ENCODE results near the gene REC8.

DNA sequence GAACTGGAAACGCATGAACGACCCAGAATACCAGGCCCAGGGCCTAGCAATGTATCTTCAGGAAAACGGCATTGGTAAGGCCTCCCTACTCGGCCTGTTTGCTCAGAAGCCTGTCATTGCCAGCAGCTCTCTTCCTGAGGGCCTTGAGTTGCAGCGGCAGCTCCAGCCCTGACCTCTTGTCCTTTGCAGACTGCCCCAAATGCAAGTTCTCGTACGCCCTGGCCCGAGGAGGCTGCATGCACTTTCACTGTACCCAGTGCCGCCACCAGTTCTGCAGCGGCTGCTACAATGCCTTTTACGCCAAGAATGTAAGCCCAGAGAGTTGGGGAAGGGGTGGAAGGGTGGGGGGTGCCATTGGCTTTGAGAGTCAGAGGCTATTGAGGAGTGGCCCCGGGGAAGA, 14.5 kb upstream of the REC8 start:
- TF ChIP-seq POLR2AphosphoS5 (IDR thresholded peaks at IDR 0.05; ENCODE audit: low read depth, low read length), result no peak
- TF ChIP-seq, protein P1, sequence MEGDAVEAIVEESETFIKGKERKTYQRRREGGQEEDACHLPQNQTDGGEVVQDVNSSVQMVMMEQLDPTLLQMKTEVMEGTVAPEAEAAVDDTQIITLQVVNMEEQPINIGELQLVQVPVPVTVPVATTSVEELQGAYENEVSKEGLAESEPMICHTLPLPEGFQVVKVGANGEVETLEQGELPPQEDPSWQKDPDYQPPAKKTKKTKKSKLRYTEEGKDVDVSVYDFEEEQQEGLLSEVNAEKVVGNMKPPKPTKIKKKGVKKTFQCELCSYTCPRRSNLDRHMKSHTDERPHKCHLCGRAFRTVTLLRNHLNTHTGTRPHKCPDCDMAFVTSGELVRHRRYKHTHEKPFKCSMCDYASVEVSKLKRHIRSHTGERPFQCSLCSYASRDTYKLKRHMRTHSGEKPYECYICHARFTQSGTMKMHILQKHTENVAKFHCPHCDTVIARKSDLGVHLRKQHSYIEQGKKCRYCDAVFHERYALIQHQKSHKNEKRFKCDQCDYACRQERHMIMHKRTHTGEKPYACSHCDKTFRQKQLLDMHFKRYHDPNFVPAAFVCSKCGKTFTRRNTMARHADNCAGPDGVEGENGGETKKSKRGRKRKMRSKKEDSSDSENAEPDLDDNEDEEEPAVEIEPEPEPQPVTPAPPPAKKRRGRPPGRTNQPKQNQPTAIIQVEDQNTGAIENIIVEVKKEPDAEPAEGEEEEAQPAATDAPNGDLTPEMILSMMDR (IDR thresholded peaks at IDR 0.05), result no peak
- TF ChIP-seq, protein P2, sequence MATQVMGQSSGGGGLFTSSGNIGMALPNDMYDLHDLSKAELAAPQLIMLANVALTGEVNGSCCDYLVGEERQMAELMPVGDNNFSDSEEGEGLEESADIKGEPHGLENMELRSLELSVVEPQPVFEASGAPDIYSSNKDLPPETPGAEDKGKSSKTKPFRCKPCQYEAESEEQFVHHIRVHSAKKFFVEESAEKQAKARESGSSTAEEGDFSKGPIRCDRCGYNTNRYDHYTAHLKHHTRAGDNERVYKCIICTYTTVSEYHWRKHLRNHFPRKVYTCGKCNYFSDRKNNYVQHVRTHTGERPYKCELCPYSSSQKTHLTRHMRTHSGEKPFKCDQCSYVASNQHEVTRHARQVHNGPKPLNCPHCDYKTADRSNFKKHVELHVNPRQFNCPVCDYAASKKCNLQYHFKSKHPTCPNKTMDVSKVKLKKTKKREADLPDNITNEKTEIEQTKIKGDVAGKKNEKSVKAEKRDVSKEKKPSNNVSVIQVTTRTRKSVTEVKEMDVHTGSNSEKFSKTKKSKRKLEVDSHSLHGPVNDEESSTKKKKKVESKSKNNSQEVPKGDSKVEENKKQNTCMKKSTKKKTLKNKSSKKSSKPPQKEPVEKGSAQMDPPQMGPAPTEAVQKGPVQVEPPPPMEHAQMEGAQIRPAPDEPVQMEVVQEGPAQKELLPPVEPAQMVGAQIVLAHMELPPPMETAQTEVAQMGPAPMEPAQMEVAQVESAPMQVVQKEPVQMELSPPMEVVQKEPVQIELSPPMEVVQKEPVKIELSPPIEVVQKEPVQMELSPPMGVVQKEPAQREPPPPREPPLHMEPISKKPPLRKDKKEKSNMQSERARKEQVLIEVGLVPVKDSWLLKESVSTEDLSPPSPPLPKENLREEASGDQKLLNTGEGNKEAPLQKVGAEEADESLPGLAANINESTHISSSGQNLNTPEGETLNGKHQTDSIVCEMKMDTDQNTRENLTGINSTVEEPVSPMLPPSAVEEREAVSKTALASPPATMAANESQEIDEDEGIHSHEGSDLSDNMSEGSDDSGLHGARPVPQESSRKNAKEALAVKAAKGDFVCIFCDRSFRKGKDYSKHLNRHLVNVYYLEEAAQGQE (IDR thresholded peaks at IDR 0.05; ENCODE audit: insufficient read depth in 1 of 2, low read depth in 2 of 2, low read length in 1 of 2), result no peak
- no peak for TF ChIP-seq TCF7L2 (IDR thresholded peaks at IDR 0.05; ENCODE audit: low read depth, low read length)
